HG03159 (cell line): ENCODE results near the gene EEFSEC.

Experiments
- ATAC-seq: cut with Tn5 transposase; IDR thresholded peaks from one replicate; pipeline ENCODE4 v1.9.1; 2021; ENCODE audit warnings: mild to moderate bottlenecking, moderate library complexity; ENCODE audit not compliant: unreplicated experiment

The EEFSEC gene

GRCh38 chr3:128457937-128458336 is 304.7 kb downstream of the EEFSEC start:
- ATAC-seq = no peak
